ENCODE results near the gene SARDH. TPM values are rescaled to one million over a fixed set of nuclear protein-coding genes. Genes with fewer than 3 reads are reported as not detected.
"Not testable (repeated sequence)": the region's sequence is repeated elsewhere in the genome, so short reads cannot be mapped to it uniquely, and the experiment has no call there.

SARDH gene
- polyA plus RNA-seq, 1 donor from 2014 or later = not detected

DNA sequence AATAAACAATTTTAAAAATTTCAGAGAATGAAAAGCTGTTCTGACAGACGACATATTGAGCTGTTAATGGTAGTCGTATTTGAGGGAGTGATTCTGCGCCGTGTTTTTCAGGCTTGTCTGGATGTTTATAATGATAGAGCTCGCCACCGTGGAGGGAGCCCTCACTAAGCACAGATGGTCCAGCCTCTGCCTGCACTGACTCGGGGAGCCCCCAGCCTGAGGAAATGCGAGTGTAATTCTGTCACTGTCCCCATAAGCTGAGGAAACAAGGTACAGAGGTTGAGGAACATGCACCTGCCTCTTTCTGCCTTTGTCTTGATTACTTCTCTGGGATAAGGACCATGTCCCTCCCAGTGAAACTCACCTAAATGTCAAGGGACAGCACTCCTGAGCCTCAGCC, 109.4 kb downstream of the SARDH start:
- H2AFZ ChIP-seq (ENCODE audit: low read depth, low read length) = no peak overlapping the region
- no peaks in the 10 kb centered on the region for H3K9me2 ChIP-seq (ENCODE audit: insufficient read depth, low read length)
- no peak for TF ChIP-seq TAF1 (IDR thresholded peaks at IDR 0.05; ENCODE audit: low read depth)
- no peak for TF ChIP-seq EZH2 (IDR thresholded peaks at IDR 0.05; ENCODE audit: borderline replicate concordance, insufficient read depth, low read length, poor library complexity, severe bottlenecking)
- TF ChIP-seq POLR2AphosphoS5 (IDR thresholded peaks at IDR 0.05) = no peak
- TF ChIP-seq SMC3 (conservative IDR thresholded peaks at IDR 0.05; ENCODE audit: poor library complexity) = no peak
- TF ChIP-seq CTCF (IDR thresholded peaks at IDR 0.05; ENCODE audit: poor library complexity, severe bottlenecking) = no peak
- TF ChIP-seq RAD21 (conservative IDR thresholded peaks at IDR 0.05) = no peak
- TF ChIP-seq EP300 (conservative IDR thresholded peaks at IDR 0.05; ENCODE audit: poor library complexity, severe bottlenecking) = no peak
- no peak for TF ChIP-seq MXI1 (conservative IDR thresholded peaks at IDR 0.05; ENCODE audit: poor library complexity, severe bottlenecking)
- TF ChIP-seq, protein P1, sequence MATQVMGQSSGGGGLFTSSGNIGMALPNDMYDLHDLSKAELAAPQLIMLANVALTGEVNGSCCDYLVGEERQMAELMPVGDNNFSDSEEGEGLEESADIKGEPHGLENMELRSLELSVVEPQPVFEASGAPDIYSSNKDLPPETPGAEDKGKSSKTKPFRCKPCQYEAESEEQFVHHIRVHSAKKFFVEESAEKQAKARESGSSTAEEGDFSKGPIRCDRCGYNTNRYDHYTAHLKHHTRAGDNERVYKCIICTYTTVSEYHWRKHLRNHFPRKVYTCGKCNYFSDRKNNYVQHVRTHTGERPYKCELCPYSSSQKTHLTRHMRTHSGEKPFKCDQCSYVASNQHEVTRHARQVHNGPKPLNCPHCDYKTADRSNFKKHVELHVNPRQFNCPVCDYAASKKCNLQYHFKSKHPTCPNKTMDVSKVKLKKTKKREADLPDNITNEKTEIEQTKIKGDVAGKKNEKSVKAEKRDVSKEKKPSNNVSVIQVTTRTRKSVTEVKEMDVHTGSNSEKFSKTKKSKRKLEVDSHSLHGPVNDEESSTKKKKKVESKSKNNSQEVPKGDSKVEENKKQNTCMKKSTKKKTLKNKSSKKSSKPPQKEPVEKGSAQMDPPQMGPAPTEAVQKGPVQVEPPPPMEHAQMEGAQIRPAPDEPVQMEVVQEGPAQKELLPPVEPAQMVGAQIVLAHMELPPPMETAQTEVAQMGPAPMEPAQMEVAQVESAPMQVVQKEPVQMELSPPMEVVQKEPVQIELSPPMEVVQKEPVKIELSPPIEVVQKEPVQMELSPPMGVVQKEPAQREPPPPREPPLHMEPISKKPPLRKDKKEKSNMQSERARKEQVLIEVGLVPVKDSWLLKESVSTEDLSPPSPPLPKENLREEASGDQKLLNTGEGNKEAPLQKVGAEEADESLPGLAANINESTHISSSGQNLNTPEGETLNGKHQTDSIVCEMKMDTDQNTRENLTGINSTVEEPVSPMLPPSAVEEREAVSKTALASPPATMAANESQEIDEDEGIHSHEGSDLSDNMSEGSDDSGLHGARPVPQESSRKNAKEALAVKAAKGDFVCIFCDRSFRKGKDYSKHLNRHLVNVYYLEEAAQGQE (IDR thresholded peaks at IDR 0.05; ENCODE audit: borderline replicate concordance) = no peak
- H4K20me1 ChIP-seq (ENCODE audit: insufficient read depth) = no peaks in the 10 kb centered on the region
- no peaks in the 10 kb centered on the region for H3K79me2 ChIP-seq (replicated peaks; ENCODE audit: insufficient read depth, low read length)
- no peaks in the 10 kb centered on the region for H3K27me3 ChIP-seq (ENCODE audit: insufficient read depth, low read depth, low read length)
- no peak overlapping the region for H3K9ac ChIP-seq (ENCODE audit: low read length)
- H3K4me2 ChIP-seq (ENCODE audit: low read length) = no peak overlapping the region
- H3K36me3 ChIP-seq (ENCODE audit: insufficient read depth, low read length) = no peaks in the 10 kb centered on the region
- H3K4me3 ChIP-seq (ENCODE audit: low read length) = no peak overlapping the region
- H3K9me3 ChIP-seq (ENCODE audit: low read length) = peaks cover 6% of the 10 kb centered on the region
- H3F3A ChIP-seq (ENCODE audit: insufficient read depth, low read length, poor library complexity, severe bottlenecking) = no peaks in the 10 kb centered on the region
- no peak overlapping the region for H3K27ac ChIP-seq (ENCODE audit: low read length)

- H3K4me2 ChIP-seq (ENCODE audit: low read length) = no peak overlapping the region
- no peak overlapping the region for H2AFZ ChIP-seq (ENCODE audit: low read depth, low read length)
- no peak overlapping the region for H3K27ac ChIP-seq (ENCODE audit: low read length)
- H3K9ac ChIP-seq (ENCODE audit: low read length) = no peak overlapping the region
- TF ChIP-seq CTCF (IDR thresholded peaks at IDR 0.05; ENCODE audit: poor library complexity, severe bottlenecking) (no peak), TAF1 (IDR thresholded peaks at IDR 0.05; ENCODE audit: low read depth) (no peak)
- H3K27me3 ChIP-seq (ENCODE audit: insufficient read depth, low read depth, low read length) = no peaks in the 10 kb centered on the region
- H3K9me3 ChIP-seq (ENCODE audit: low read length) = peaks cover 6% of the 10 kb centered on the region
- H3K79me2 ChIP-seq (replicated peaks; ENCODE audit: insufficient read depth, low read length) = no peaks in the 10 kb centered on the region
- no peaks in the 10 kb centered on the region for H3F3A ChIP-seq (ENCODE audit: insufficient read depth, low read length, poor library complexity, severe bottlenecking)
- H3K9me2 ChIP-seq (ENCODE audit: insufficient read depth, low read length) = no peaks in the 10 kb centered on the region
- H4K20me1 ChIP-seq (ENCODE audit: insufficient read depth) = no peaks in the 10 kb centered on the region
- H3K36me3 ChIP-seq (ENCODE audit: insufficient read depth, low read length) = no peaks in the 10 kb centered on the region
- H3K4me3 ChIP-seq (ENCODE audit: low read length) = no peak overlapping the region
Measured at GRCh38 chr9:133627341-133627740, 110.8 kb downstream of the SARDH start.

- not testable (repeated sequence) for H4K20me1 ChIP-seq (ENCODE audit: insufficient read depth); H3K4me2 ChIP-seq (ENCODE audit: low read length)
Measured at GRCh38 chr9:133626008-133626407, 112.1 kb downstream of the SARDH start.

More at GRCh38 chr9:133626008-133626407, 112.1 kb downstream of the SARDH start:
- not testable (repeated sequence) for H3K36me3 ChIP-seq (ENCODE audit: insufficient read depth, low read length); H2AFZ ChIP-seq (ENCODE audit: low read depth, low read length); H3K9me3 ChIP-seq (ENCODE audit: low read length); H3K9ac ChIP-seq (ENCODE audit: low read length); H3K4me3 ChIP-seq (ENCODE audit: low read length); H3K27me3 ChIP-seq (ENCODE audit: insufficient read depth, low read depth, low read length); H3K27ac ChIP-seq (ENCODE audit: low read length); H3K79me2 ChIP-seq (replicated peaks; ENCODE audit: insufficient read depth, low read length); H3F3A ChIP-seq (ENCODE audit: insufficient read depth, low read length, poor library complexity, severe bottlenecking); H3K9me2 ChIP-seq (ENCODE audit: insufficient read depth, low read length)

All from neural cell (in vitro differentiated cells).